HepG2 (cell line): Measurements from ENCODE around the gene TACC3. TPM values are rescaled to one million over a fixed set of nuclear protein-coding genes. Genes with fewer than 3 reads are reported as not detected.

ENCODE experiments used
- ATAC-seq: fragments of 200-7000 bp; cut with Tn5 transposase; 3 replicates; pipeline ENCODE4 v1.9.1; 2020; ENCODE audit warnings: mild to moderate bottlenecking, moderate library complexity
- BruUV-seq: library from RNA; stranded (reverse); fragments of 400-500 nt; replicated peaks from 2 replicates; lab custom pipeline; 2021; lab: Mats Ljungman, UMichigan
- CTCF ChIA-PET: fragments of 300-600 bp; formaldehyde crosslinking; extraction: SDS; loops from one replicate; lab custom pipeline; 2021; ENCODE audit warnings: low total read pairs, inconsistent platforms, low intra/inter-chr PET ratio; lab: Yijun Ruan, JAX
- POLR2A ChIA-PET: fragments of 350-600 bp; sonication (Branson Sonifier 250); formaldehyde crosslinking; loops from one replicate; lab custom pipeline; 2020; ENCODE audit warnings: antibody characterized with exemption, inconsistent platforms; lab: Yijun Ruan, JAX
- DNase-seq: peaks from one replicate; pipeline ENCODE4 v3.0.0-alpha.2; 2015; ENCODE audit warnings: low spot score
- FAIRE-seq: peaks from 3 replicates; lab custom pipeline; 2011; peaks lifted over from hg19 to GRCh38; lab: Jason Lieb, UNC
- H2AFZ ChIP-seq: one replicate; pipeline ENCODE4 v1.6.1; 2011; ENCODE audit warnings: low read length, inconsistent platforms
- H3K27ac ChIP-seq: fragments of 300-600 bp; 3 replicates; pipeline ENCODE4 v1.8.0; 2011; ENCODE audit warnings: mixed run types, mild to moderate bottlenecking, mixed read lengths, low read length, inconsistent platforms; ENCODE audit not compliant: insufficient read depth; ENCODE audit errors: extremely low read length
- H3K27me3 ChIP-seq, 2 experiments: fragments of 200-600 bp in 1 of 2; 2 replicates in 1 of 2; 3 replicates in 1 of 2; pipeline versions ENCODE4 v1.6.0 to v1.8.0; 2011; ENCODE audit warnings: low read length in 2 of 2, mild to moderate bottlenecking in 2 of 2, moderate library complexity in 2 of 2, inconsistent platforms in 1 of 2; ENCODE audit not compliant: insufficient read depth in 2 of 2, control insufficient read depth in 1 of 2
- H3K36me3 ChIP-seq, 2 experiments: fragments of 200-600 bp in 1 of 2; replicated peaks in 1 of 2; 2 replicates in 1 of 2; 3 replicates in 1 of 2; pipeline versions ENCODE4 v1.5.1 to v1.8.0; 2011; ENCODE audit warnings: low read length in 2 of 2, inconsistent platforms in 1 of 2; ENCODE audit not compliant: insufficient read depth in 2 of 2, control insufficient read depth in 1 of 2
- H3K4me1 ChIP-seq: 2 replicates; pipeline ENCODE4 v1.5.1; 2012; ENCODE audit warnings: low read length, inconsistent platforms; ENCODE audit not compliant: insufficient read depth
- H3K4me2 ChIP-seq: 2 replicates; pipeline ENCODE4 v1.6.0; 2011; ENCODE audit warnings: low read depth, low read length, inconsistent platforms
- H3K4me3 ChIP-seq, 3 experiments: fragments of 200-600 bp in 1 of 3; sonication (generic), shearing (Covaris generic) in 1 of 3; replicated peaks in 1 of 3; 2 replicates each; pipeline ENCODE4 v1.5.1; 2011 to 2016; ENCODE audit warnings: low read length in 3 of 3, inconsistent platforms in 2 of 3, low read depth in 2 of 3, mild to moderate bottlenecking in 2 of 3, control low read depth in 1 of 3, mixed read lengths in 1 of 3; ENCODE audit not compliant: insufficient read depth in 1 of 3
- H3K79me2 ChIP-seq: one replicate; pipeline ENCODE4 v1.6.1; 2011; ENCODE audit warnings: low read length, inconsistent platforms; ENCODE audit not compliant: insufficient read depth
- H3K9ac ChIP-seq: 2 replicates; pipeline ENCODE4 v1.6.0; 2011; ENCODE audit warnings: mild to moderate bottlenecking, low read depth, low read length, inconsistent platforms; ENCODE audit not compliant: insufficient read depth
- H3K9me3 ChIP-seq: 2 replicates; pipeline ENCODE4 v1.5.1; 2012; ENCODE audit warnings: mild to moderate bottlenecking, low read length
- H4K20me1 ChIP-seq: 2 replicates; pipeline ENCODE4 v1.6.0; 2011; ENCODE audit warnings: inconsistent platforms, mild to moderate bottlenecking, low read length, moderate library complexity; ENCODE audit not compliant: insufficient read depth
- ARID3A ChIP-seq: IDR thresholded peaks from 2 replicates; pipeline ENCODE4 v1.6.1; 2012; ENCODE audit warnings: low read depth, low read length, improper control_type of control experiment
- PBX2 ChIP-seq: IDR thresholded peaks from 2 replicates; pipeline ENCODE4 v1.6.1; 2016; ENCODE audit warnings: control low read depth
- SKIL ChIP-seq: sonication (generic); formaldehyde crosslinking; IDR thresholded peaks from 2 replicates; pipeline ENCODE4 v1.8.0; 2022; ENCODE audit warnings: missing genetic modification reagents, mild to moderate bottlenecking, moderate library complexity, borderline replicate concordance
- STAT6 ChIP-seq: sonication (generic); formaldehyde crosslinking; IDR thresholded peaks from 2 replicates; pipeline ENCODE4 v1.4.0; 2020; ENCODE audit warnings: missing genetic modification reagents, mild to moderate bottlenecking, borderline replicate concordance
- THRA ChIP-seq: sonication (generic); formaldehyde crosslinking; IDR thresholded peaks from 2 replicates; pipeline ENCODE4 v1.4.0; 2020; ENCODE audit warnings: missing genetic modification reagents, borderline replicate concordance
- TRIM24 ChIP-seq: sonication (generic); formaldehyde crosslinking; IDR thresholded peaks from 2 replicates; pipeline ENCODE4 v1.8.0; 2022; ENCODE audit warnings: mild to moderate bottlenecking, missing genetic modification reagents
- ZFY ChIP-seq: sonication (generic); formaldehyde crosslinking; IDR thresholded peaks from 2 replicates; pipeline ENCODE4 v1.4.0; 2020; ENCODE audit warnings: missing genetic modification reagents
- ZNF121 ChIP-seq: sonication (generic); formaldehyde crosslinking; IDR thresholded peaks from 2 replicates; pipeline ENCODE4 v1.5.0; 2020; ENCODE audit warnings: mild to moderate bottlenecking, missing genetic modification reagents
- ZNF343 ChIP-seq: sonication (generic); formaldehyde crosslinking; IDR thresholded peaks from 2 replicates; pipeline ENCODE4 v1.4.0; 2020; ENCODE audit warnings: mild to moderate bottlenecking, missing genetic modification reagents
- ZNF615 ChIP-seq: sonication (generic); formaldehyde crosslinking; IDR thresholded peaks from 2 replicates; pipeline ENCODE4 v1.5.0; 2020; ENCODE audit warnings: mild to moderate bottlenecking, missing genetic modification reagents, borderline replicate concordance
- ZNF839 ChIP-seq: sonication (generic); formaldehyde crosslinking; IDR thresholded peaks from 2 replicates; pipeline ENCODE4 v1.4.0; 2020; ENCODE audit warnings: missing genetic modification reagents, mild to moderate bottlenecking, borderline replicate concordance
- WGBS: methylation state at CpG from one replicate; pipeline ENCODE4 v1.1.6; 2017; ENCODE audit warnings: low lambda C conversion rate; 5-methylcytosine and 5-hydroxymethylcytosine counted together
- in situ Hi-C: cut with HindIII; loops from 2 replicates; pipeline ENCODE4 v1.10.0; 2017; ENCODE audit warnings: low pct_unique_long_range_greater_than_20kb; ENCODE audit not compliant: extremely low pct_ligation_motif_present
- intact Hi-C: fragments of 100-400 bp; cut with micrococcal nuclease; formaldehyde crosslinking; loops from one replicate; pipeline ENCODE4 v1.10.0; 2022; ENCODE audit not compliant: unreplicated experiment
- polyA plus RNA-seq, 8 experiments: library from polyadenylated mRNA; depleted of rRNA in 3 of 8; stranded (reverse) in 7 of 8; unstranded in 1 of 8; fragments of >200 nt; fragmentation: Illumina TruSeq in 4 of 8; extraction: Trizol in 4 of 8; gene quantifications; 2 replicates each; pipeline versions ENCODE4 v1.2.1 to v1.2.3, GENCODE V29; 2011 to 2016; ENCODE audit warnings: low read depth in 4 of 8, missing spikeins in 1 of 8, mixed read lengths in 1 of 8; ENCODE audit not compliant: insufficient read depth in 1 of 8
- total RNA-seq, 5 experiments: library from RNA; depleted of rRNA; stranded (reverse); fragments of >200 nt; fragmentation: Illumina TruSeq; extraction: Trizol; gene quantifications; 2 replicates each; pipeline ENCODE4 v1.2.3, GENCODE V29; 2016; ENCODE audit warnings: low read depth in 1 of 5

The TACC3 gene
- total and polyA plus RNA-seq, 2 of the 13 experiments (the other 11 are each of a cell fraction or from before 2014, with no cell fraction given), result 20.3 to 21.2 TPM

GRCh38 chr4:1759170-1759817 lies 38.0 kb downstream of the TACC3 start:
- Histone ChIP-seq H3K9me3 (no peaks in the 10 kb centered on the region), H3K4me1 (peaks cover 88% of the 10 kb centered on the region), H3K4me3 (peak overlapping the region in 1 of 3 experiments; percentile 48; a peak in 1 of 6 replicates), H3K27ac (peak overlapping the region; percentile 23), H4K20me1 (no peaks in the 10 kb centered on the region), H3K27me3 (no peaks in the 10 kb centered on the region; a peak in 1 of 5 replicates), H3K79me2 (no peaks in the 10 kb centered on the region), H2AFZ (no peak overlapping the region), H3K9ac (peak overlapping the region; percentile 27; the same call in 1 of the 2 replicates), H3K36me3 (no peaks in the 10 kb centered on the region), H3K4me2 (peak overlapping the region; percentile 48)
- 54% methylated on average over 6 of the region's 19 CpGs for WGBS
- ATAC-seq, result peak; percentile 1
- no peak for DNase-seq
- in situ Hi-C loops (loop anchor here (10.0 kb wide), 1 partner anchor 46 kb away; no protein-coding TSS in a partner anchor), intact Hi-C loops (no loop called here)
- FAIRE-seq, result no peak
- ChIA-PET CTCF (interaction anchor here (0.9 to 1.4 kb wide), 2 partner anchors 50 to 51 kb away, joined by 3 read pairs; no protein-coding TSS in a partner anchor), POLR2A (interaction anchor here (0.9 to 34.3 kb wide), 7 partner anchors 8 to 104 kb away, joined by 4 to 1258 read pairs (median 4); partner anchors contain the start of gene FGFR3)
- BruUV-seq, result no TSS peak
- TF ChIP-seq ZNF121 (CRISPR knock-in tag) (no peak), ZNF343 (no peak), PBX2 (CRISPR knock-in tag) (no peak), ZNF615 (CRISPR knock-in tag) (no peak), STAT6 (no peak), TRIM24 (CRISPR knock-in tag) (no peak), ARID3A (no peak), THRA (no peak), ZFY (no peak), ZNF839 (0 out of 2 replicates have a peak, but pooled peaks have one; percentile 2), SKIL (no peak)
